ENCODE data around the gene PLA2G6.

DNA sequence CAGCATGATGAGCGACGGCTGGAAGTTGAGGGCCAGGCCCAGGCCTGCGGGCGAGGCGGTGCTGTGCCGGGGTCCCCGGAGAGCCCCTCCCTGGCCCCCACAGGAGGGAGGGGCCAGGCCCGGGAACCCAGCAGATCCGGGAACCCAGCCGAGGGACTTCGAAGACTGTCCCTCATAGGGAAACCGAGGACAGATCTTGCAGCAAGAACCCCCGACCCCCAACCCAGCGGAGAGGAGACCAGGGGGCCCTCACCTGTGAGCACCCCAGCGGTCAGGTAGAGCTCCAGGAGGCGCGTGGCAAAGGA lies 100.0 kb downstream of the PLA2G6 start:
- no peak for TF ChIP-seq EZH2 (IDR thresholded peaks at IDR 0.05; ENCODE audit: low read depth)
- TF ChIP-seq, protein P1, sequence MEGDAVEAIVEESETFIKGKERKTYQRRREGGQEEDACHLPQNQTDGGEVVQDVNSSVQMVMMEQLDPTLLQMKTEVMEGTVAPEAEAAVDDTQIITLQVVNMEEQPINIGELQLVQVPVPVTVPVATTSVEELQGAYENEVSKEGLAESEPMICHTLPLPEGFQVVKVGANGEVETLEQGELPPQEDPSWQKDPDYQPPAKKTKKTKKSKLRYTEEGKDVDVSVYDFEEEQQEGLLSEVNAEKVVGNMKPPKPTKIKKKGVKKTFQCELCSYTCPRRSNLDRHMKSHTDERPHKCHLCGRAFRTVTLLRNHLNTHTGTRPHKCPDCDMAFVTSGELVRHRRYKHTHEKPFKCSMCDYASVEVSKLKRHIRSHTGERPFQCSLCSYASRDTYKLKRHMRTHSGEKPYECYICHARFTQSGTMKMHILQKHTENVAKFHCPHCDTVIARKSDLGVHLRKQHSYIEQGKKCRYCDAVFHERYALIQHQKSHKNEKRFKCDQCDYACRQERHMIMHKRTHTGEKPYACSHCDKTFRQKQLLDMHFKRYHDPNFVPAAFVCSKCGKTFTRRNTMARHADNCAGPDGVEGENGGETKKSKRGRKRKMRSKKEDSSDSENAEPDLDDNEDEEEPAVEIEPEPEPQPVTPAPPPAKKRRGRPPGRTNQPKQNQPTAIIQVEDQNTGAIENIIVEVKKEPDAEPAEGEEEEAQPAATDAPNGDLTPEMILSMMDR (conservative IDR thresholded peaks at IDR 0.05), result no peak
